Kidney (tissue), 14 donors: ENCODE results near the gene DCK. TPM values are rescaled to one million over a fixed set of nuclear protein-coding genes. Genes with fewer than 3 reads are reported as not detected.

Experiments
- DNase-seq, 5 donors: peaks; one replicate each; pipeline ENCODE4 v3.0.0-alpha.2; 2013 to 2020
- FAIRE-seq: peaks from 2 replicates; lab custom pipeline; 2012; peaks lifted over from hg19 to GRCh38; lab: Jason Lieb, UNC
- H3K27ac ChIP-seq, 2 donors: one replicate each; pipeline ENCODE4 v1.7.0; 2013; ENCODE audit warnings: low read depth in 2 of 2, low read length in 2 of 2, inconsistent platforms in 1 of 2
- H3K27me3 ChIP-seq: one replicate; pipeline ENCODE4 v1.7.1; 2013; ENCODE audit warnings: low read length, inconsistent platforms; ENCODE audit not compliant: control insufficient read depth, insufficient read depth
- H3K36me3 ChIP-seq, 3 donors: one replicate each; pipeline versions ENCODE4 v1.7.0 to v1.7.1; 2013; ENCODE audit warnings: low read length in 3 of 3, control low read depth in 1 of 3, inconsistent platforms in 1 of 3; ENCODE audit not compliant: insufficient read depth in 3 of 3, control insufficient read depth in 2 of 3
- H3K4me1 ChIP-seq, 3 donors: one replicate each; pipeline versions ENCODE4 v1.7.0 to v1.7.1; 2013; ENCODE audit warnings: low read length in 3 of 3, inconsistent platforms in 1 of 3, low read depth in 1 of 3; ENCODE audit not compliant: control insufficient read depth in 2 of 3, insufficient read depth in 2 of 3
- H3K4me3 ChIP-seq, 3 donors: one replicate each; pipeline versions ENCODE4 v1.7.0 to v1.8.1; 2013; ENCODE audit warnings: low read length in 3 of 3, control low read depth in 1 of 3, inconsistent platforms in 1 of 3
- H3K9ac ChIP-seq, 3 donors: one replicate each; pipeline versions ENCODE4 v1.7.0 to v1.7.1; 2013; ENCODE audit warnings: low read length in 3 of 3, control low read depth in 1 of 3, inconsistent platforms in 1 of 3
- H3K9me3 ChIP-seq, 3 donors: one replicate each; pipeline versions ENCODE4 v1.7.0 to v1.7.1; 2013; ENCODE audit warnings: low read length in 3 of 3, control low read depth in 1 of 3, inconsistent platforms in 1 of 3; ENCODE audit not compliant: control insufficient read depth in 2 of 3, insufficient read depth in 1 of 3
- intact Hi-C: fragments of 100-400 bp; cut with DNase I; formaldehyde crosslinking; loops from one replicate; pipeline ENCODE4 v1.11.1; 2022
- polyA plus RNA-seq: library from polyadenylated mRNA; stranded (reverse); fragments of 350-450 nt; fragmentation: Illumina TruSeq; extraction: RNeasy Lipid Tissue Mini Kit (QIAGEN cat#74804); gene quantifications from one replicate; pipeline ENCODE4 v1.2.3, GENCODE V29; 2014; ENCODE audit warnings: low read depth, low replicate concordance; ENCODE audit not compliant: insufficient read depth
- total RNA-seq: library from RNA; stranded (reverse); fragmentation: NEBNext Ultra II Directional; extraction: Animal tissue kit (Norgen Biotek cat#: 25700); gene quantifications from one replicate; pipeline ENCODE4 v1.2.1, GENCODE V29; 2021
- TF ChIP-seq, protein P1 (sequence below): IDR thresholded peaks from 3 replicates; pipeline ENCODE4 v1.5.1; 2012; ENCODE audit warnings: mild to moderate bottlenecking, moderate library complexity, borderline replicate concordance; ENCODE audit not compliant: insufficient read depth; ENCODE audit errors: extremely low read depth
- donor health status: control.
- donor health status: control.
- donor health status: control.
- donor health status: control.
- donor health status: control.
- donor health status: DM: yes; HTN: yes; CAD: no.
- donor health status: Normal renal cell carcinoma (clear cell type).

The DCK gene
- total and polyA plus RNA-seq, 2 donors from 2014 or later: 5.5 to 15.2 TPM

DNA sequence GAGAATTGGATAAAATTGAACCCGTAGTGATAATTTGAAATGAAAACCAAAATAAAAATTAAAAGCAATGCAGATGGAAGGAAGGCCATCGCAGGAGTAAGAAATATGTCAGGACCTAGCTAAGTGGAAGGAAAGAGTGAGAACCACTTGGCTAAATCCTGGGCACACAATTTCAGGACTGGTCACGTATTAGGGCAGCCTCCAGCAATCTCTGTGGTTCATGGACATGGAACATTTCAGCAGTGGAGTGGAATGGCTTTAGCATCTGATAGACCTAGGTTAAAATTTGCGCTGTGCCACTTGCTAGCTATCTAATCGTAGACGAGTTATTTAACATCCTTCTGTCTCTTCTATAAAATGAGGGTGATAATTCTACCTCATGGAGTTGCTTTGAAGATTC lies 71.1 kb downstream of the DCK start:
- TF ChIP-seq, protein P1, sequence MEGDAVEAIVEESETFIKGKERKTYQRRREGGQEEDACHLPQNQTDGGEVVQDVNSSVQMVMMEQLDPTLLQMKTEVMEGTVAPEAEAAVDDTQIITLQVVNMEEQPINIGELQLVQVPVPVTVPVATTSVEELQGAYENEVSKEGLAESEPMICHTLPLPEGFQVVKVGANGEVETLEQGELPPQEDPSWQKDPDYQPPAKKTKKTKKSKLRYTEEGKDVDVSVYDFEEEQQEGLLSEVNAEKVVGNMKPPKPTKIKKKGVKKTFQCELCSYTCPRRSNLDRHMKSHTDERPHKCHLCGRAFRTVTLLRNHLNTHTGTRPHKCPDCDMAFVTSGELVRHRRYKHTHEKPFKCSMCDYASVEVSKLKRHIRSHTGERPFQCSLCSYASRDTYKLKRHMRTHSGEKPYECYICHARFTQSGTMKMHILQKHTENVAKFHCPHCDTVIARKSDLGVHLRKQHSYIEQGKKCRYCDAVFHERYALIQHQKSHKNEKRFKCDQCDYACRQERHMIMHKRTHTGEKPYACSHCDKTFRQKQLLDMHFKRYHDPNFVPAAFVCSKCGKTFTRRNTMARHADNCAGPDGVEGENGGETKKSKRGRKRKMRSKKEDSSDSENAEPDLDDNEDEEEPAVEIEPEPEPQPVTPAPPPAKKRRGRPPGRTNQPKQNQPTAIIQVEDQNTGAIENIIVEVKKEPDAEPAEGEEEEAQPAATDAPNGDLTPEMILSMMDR: no peak
- no peak overlapping the region for H3K4me3 ChIP-seq
- H3K4me1 ChIP-seq: no peaks in the 10 kb centered on the region
- DNase-seq (no peak), FAIRE-seq (no peak)
- no peak overlapping the region for H3K27ac ChIP-seq
- H3K27me3 ChIP-seq: no peaks in the 10 kb centered on the region
- intact Hi-C loops: no loop called here
- no peaks in the 10 kb centered on the region for H3K36me3 ChIP-seq
- H3K9ac ChIP-seq: no peak overlapping the region
- H3K9me3 ChIP-seq: no peaks in the 10 kb centered on the region

DNA sequence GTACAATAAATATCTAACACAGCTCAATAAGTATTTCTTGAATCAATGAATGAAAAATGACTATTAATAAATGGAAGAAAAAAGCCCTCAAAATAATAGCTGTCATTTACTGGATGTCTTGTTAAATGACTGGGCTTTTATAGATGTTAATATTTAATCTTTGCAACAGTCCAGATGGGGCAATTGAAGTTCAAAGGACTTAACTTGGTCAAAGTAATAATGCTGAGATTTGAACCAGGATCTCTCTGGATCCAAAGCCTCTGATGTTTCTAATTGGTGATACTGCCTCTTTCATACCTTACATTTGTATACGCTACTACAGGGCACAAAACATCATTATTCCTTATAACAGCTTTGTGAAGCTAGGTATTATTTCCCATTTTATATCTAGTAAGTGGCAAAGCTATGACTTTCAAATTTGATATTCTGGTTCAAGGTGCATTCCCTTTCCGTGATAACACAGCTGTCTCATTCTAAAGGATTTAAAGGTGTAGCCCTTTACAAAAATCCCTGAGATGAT lies 72.6 kb downstream of the DCK start:
- FAIRE-seq: no peak
- Histone ChIP-seq H3K9me3 (no peaks in the 10 kb centered on the region), H3K27me3 (no peaks in the 10 kb centered on the region), H3K36me3 (no peaks in the 10 kb centered on the region), H3K4me3 (no peak overlapping the region), H3K4me1 (no peaks in the 10 kb centered on the region), H3K9ac (no peak overlapping the region), H3K27ac (no peak overlapping the region)
- intact Hi-C loops: no loop called here
- no peak for DNase-seq
- TF ChIP-seq, protein P1: no peak

DNA sequence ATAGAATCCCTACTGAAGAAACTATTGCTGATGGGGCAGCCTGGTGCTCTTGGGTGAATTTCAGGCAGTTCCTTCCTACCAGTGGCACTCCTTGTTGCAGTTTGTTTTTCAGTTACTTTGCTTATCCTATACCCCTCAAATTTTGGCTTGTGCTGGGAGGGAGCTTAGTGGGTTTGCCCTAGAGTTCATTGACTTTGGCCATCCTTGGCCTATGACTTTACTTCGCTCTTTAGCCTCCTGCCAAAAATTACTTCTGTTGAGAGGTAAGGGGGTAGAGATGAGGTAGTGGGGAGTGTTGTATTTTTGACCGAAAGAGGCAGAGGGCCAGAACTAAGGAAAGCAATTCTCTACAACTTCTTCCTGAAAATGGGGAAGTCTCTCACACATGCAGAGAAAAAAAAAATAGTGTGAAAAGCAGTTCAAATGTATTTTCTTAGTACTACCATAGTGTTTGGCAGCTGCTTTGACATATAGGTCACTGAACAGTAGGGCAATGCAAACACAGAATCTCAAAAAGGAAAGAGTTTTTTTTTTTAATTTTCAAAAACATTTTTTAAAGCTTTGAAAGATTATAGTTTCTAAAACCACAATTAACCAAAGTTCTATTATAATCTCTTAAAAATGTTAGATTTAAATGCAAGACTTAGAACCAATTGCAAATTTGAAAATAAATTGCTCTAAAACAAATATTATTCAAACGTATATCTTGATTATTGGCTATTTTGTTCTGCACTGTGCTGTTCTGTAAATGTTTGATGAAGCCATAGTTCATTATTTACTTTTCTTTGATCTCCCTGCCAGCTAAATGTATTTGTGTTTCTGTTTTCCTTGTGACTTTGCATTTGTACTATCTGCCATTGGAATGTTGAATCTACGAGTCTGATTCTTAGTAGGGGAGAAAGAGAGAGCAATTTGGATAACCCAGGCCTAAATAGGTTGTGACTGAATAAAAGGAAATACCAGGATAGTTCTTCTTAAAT lies 73.6 kb downstream of the DCK start:
- H3K27me3 ChIP-seq: no peaks in the 10 kb centered on the region
- H3K4me1 ChIP-seq: no peaks in the 10 kb centered on the region
- intact Hi-C loops: no loop called here
- H3K9ac ChIP-seq: no peak overlapping the region
- FAIRE-seq: no peak
- TF ChIP-seq, protein P1: no peak
- no peak overlapping the region for H3K4me3 ChIP-seq
- no peaks in the 10 kb centered on the region for H3K36me3 ChIP-seq
- H3K9me3 ChIP-seq: no peaks in the 10 kb centered on the region
- no peak overlapping the region for H3K27ac ChIP-seq
- peak in 1 of 5 donors; percentile 9 for DNase-seq
